ENCODE data around the gene SLC35E3.
"Not testable (repeated sequence)": the region's sequence is repeated elsewhere in the genome, so short reads cannot be mapped to it uniquely, and the experiment has no call there.

SLC35E3 gene

DNA sequence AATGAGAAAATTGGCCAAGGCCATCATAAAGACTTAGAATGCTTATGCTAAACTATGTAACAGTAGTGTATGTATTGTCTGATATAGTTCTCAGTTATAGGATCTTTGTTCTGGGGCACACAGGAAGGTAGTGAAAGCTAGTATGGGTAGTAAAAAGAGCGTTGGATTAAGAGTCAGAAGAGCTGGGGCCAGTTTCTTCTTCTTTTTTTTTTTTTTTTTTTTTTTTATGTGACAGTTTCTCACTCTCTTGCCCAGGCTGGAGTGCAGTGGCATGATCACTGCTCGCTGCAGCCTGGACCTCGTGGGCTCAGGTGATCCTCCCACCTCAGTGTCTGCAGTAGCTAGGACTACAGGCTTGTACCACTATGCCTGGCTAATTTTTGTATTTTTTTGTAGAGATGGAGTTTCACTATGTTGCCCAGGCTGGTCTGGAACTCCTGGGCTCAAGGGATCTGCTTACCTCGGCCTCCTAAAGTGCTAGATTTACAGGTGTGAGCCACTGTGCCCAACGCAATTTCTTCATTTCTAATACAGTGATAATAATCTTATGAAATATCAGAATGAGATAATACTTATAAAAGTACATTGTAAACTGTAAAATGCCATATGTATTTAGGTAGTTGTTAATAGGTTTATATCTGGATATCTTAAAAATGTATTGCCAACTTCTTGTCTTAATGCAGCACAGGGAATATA is 69.4 kb downstream of the SLC35E3 start:
- DNase-seq (ENCODE audit: extremely low read depth, low read depth) = no peak
- TF ChIP-seq, protein P1, sequence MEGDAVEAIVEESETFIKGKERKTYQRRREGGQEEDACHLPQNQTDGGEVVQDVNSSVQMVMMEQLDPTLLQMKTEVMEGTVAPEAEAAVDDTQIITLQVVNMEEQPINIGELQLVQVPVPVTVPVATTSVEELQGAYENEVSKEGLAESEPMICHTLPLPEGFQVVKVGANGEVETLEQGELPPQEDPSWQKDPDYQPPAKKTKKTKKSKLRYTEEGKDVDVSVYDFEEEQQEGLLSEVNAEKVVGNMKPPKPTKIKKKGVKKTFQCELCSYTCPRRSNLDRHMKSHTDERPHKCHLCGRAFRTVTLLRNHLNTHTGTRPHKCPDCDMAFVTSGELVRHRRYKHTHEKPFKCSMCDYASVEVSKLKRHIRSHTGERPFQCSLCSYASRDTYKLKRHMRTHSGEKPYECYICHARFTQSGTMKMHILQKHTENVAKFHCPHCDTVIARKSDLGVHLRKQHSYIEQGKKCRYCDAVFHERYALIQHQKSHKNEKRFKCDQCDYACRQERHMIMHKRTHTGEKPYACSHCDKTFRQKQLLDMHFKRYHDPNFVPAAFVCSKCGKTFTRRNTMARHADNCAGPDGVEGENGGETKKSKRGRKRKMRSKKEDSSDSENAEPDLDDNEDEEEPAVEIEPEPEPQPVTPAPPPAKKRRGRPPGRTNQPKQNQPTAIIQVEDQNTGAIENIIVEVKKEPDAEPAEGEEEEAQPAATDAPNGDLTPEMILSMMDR (IDR thresholded peaks at IDR 0.05; ENCODE audit: low read depth, low read length) = no peak

DNA sequence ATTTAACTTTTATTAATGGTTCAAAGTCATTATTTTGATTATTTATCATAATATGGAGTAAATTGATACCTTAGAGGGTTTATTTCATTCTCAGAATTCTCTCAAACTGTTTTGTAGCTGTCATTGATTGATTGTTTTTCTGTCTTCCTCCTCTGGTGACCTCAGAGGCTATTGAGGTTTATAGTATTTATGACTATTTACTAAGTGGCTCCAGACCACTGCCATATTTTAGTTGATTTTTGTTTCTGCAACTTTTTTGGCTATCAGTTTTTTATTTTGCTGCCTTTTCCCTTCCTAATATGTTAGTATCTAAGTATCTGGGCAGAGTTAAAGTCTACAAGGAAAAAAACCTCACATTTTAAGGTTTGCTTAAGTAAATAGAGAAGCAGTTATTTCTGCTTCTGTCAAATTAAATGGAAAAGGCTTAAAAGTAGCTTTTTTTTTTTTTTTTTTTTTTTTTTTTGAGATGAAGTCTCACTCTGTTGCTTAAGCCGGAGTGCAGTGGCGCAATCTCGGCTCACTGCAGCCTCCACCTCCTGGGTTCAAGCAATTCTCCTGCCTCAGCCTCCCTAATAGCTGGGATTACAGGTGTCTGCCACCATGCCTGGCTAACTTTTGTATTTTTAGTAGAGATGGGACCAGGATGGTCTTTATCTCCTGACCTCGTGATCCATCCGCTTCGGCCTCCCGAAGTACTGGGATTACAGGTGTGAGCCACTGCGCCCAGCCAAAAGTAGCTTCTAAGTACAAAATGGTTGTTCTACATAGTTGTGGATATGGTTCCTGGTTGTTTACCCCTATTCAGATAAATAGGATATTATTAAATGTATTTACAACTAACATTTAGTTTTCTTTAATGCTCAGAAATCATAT is 70.2 kb downstream of the SLC35E3 start:
- TF ChIP-seq, protein P1 (IDR thresholded peaks at IDR 0.05; ENCODE audit: low read depth, low read length) = no peak
- no peak for DNase-seq (ENCODE audit: extremely low read depth, low read depth)

DNA sequence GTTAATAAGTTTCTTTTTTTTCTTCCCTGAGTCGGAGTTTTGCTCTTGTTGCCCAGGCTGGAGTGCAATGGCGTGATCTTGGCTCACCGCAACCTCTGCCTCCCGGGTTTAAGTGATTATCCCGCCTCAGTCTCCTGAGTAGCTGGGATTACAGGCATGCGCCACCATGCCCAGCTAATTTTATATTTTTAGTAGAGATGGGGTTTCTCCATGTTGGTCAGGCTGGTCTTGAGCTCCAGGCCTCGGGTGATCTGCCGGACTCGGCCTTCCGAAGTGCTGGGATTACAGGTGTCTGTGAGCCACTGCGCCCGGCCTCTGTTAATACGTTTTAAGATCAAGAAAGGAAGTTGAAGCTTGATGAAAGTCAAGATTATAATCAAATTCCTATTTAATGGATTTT is 73.5 kb downstream of the SLC35E3 start:
- DNase-seq (ENCODE audit: extremely low read depth, low read depth) = not testable (repeated sequence)

DNA sequence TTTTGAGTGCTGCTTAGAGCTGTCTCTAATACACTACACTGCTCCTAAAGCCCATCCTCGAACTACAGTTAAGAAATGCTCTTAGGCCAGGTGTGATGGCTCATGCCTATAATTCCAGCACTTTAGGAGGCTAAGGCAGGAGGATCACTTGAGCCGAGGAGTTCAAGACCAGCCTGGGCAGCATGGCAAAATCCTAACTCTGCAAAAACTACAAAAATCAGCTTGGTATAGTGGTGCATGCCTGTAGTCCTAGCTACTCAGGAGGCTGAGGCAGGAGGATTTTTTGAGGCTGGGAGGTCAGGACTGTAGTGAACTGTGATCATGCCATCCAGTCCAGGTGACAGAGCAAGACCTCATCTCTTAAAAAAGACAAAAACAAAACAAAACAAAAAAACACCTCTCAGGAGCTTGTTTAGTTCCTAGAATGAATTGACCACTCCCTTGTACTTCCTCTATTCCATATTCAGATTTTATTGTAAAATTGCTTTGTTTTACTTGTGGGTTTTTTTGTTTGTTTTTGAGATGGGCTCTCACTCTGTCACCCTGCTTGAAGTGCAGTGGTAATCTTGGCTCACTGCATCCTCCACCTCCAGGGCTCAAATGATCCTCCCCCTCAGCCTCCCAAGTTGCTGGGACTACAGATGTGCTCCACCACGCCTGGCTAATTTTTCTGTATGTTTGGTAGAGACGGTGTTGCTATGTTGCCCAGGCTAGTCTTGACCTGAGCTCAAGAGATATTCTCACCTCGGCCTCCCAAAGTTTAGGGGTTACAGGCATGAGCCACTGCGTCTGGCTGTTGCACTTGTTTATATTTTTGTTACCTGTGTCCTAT is 75.6 kb downstream of the SLC35E3 start:
- DNase-seq (ENCODE audit: extremely low read depth, low read depth) = no peak
- TF ChIP-seq, protein P1 (IDR thresholded peaks at IDR 0.05; ENCODE audit: low read depth, low read length) = no peak

DNA sequence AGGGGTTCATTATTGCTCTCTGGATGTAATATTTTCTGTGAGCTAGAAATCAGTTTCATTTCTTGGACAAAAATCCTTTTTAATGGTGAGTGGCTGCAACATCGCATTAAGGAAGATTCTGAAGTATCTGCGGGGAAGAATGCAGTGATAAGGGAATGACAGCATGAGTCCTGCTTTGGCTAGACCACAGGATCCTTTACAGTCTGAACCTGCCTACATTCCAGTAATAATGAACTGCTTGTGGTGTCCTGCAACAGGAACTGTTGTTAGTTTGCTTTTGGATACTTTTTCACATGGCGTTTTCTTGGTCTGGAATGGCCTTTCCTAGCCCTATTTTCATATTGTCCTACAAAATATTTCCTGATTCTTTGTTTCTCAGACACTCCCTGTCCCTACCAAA is 77.7 kb downstream of the SLC35E3 start:
- TF ChIP-seq, protein P1 (IDR thresholded peaks at IDR 0.05; ENCODE audit: low read depth, low read length) = no peak

DNA sequence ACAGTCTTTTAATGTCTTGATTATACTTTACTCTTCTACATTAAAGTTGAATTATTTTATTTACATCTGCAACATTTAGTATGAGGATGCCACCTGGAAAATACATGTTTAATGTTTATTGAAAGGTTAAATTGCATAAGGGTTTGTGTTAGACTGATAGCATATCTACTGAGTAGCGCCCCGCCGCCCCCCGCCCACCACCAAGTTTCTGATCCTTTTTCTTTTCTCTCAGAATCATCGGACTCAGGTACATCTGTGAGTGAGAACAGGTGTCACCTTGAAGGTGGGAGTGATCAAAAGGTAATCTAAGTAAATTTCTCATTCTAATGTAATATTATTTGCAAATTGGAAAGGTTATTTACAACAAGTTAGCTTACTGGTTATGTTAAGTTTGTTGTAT is 78.2 kb downstream of the SLC35E3 start:
- TF ChIP-seq, protein P1 (IDR thresholded peaks at IDR 0.05; ENCODE audit: low read depth, low read length) = no peak

More for the DNA sequence above, 77.7 kb downstream of the SLC35E3 start:
- DNase-seq (ENCODE audit: extremely low read depth, low read depth) = no peak

DNA sequence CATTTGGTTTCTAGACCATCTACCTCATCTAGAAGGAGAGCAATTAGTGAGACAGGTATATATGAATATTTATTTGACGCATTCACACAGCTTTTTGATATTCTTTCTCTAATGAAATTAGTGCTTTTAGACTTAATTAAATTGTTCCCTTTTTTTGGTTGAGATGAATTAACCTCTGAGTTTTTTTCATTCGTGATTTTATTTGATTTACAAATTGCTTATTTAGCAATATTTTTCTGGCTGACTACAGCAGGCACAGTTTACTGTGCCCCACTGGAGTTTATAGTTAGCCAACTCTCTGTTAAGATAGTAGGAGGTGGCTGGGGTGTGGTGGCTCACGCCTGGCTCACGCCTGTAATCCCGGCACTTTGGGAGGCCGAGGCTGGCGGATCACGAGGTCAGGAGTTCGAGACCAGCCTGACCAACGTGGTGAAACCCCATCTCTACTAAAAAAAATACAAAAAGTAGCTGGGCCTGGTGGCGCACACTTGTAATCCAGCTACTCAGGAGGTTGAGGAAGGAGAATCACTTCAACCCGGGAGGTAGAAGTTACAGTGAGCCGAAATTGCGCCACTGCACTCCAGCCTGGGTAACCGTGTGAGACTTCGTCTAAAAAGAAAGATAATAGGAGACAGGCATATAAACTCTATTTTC is 78.7 kb downstream of the SLC35E3 start:
- no peak for DNase-seq (ENCODE audit: extremely low read depth, low read depth)
- TF ChIP-seq, protein P1 (IDR thresholded peaks at IDR 0.05; ENCODE audit: low read depth, low read length) = no peak

More for the DNA sequence above, 78.2 kb downstream of the SLC35E3 start:
- DNase-seq (ENCODE audit: extremely low read depth, low read depth) = no peak
